ENCODE data around the gene MIGA2. TPM values are rescaled to one million over a fixed set of nuclear protein-coding genes. Genes with fewer than 3 reads are reported as not detected.
A peak's percentile ranks its signal among the peaks of the same experiment; 100 is the strongest.

The MIGA2 gene
- total and polyA plus RNA-seq, 9 of the 15 experiments (the other 6 are each of a cell fraction or from before 2014, with no cell fraction given) = 0.15 to 54.1 (median 18.0) TPM

DNA sequence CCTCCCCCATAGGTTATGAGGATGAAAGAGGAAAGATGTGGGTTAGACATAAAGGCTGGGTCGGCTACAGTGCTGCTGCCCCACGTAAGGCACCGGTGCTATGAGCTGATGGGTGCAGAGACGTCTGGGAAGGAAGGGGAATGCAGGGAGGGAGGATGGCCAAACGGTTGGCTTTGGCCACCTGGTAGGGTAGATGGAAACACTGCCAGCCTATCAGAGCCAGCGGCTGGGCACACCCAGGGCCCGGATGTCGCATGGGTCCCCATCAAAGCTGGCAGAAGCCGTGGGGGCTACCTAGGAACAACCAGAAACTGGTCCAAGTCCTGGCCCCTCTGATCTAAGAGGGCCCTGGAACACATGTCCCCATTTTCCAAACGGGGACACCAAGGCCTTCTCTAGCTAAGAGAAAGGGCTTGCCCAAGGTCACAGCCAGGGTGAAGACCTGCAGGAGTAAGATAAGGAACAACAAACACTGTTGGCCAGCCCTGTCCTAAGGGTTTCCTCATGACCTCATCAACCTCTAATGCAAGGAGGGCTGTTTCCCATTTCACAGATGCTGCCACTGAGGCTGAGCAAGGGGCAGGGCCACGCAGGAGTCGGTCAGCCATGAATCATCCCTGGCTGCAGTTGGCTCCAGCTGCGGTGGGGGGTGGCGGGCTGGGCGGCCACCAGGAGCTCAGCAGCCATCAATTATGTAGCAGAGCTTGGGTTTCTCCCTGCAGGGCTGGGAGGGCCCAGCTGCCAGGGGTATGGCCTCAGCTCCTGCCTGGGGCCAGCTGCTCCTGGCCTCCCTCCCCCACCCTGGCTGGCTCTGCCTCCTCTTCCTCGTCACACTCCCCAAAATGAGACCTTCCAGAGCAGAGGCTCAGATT lies 13.2 kb upstream of the MIGA2 start (continued):
- TF ChIP-seq IRF1 (CRISPR knock-in tag; IDR thresholded peaks at IDR 0.05; ENCODE audit: borderline replicate concordance) (no peak), SIN3B (IDR thresholded peaks at IDR 0.05; ENCODE audit: low read depth) (0 out of 2 replicates have a peak, but pooled peaks have one; percentile 15), GATAD2A (IDR thresholded peaks at IDR 0.05) (no peak), MTA1 (IDR thresholded peaks at IDR 0.05; ENCODE audit: borderline replicate concordance) (no peak; the same call in 1 of the 2 replicates), NFXL1 (CRISPR knock-in tag; IDR thresholded peaks at IDR 0.05) (no peak), ZNF316 (IDR thresholded peaks at IDR 0.05) (no peak), NONO (IDR thresholded peaks at IDR 0.05; ENCODE audit: low read depth in 2 of 2, low read length in 1 of 2) (0 out of 4 replicates have a peak, but pooled peaks of 1 of the 2 experiments have one; percentile 37), ZNF785 (CRISPR knock-in tag; IDR thresholded peaks at IDR 0.05) (no peak), ATF1 (CRISPR knock-in tag; IDR thresholded peaks at IDR 0.05) (no peak), ATF1 (tag; IDR thresholded peaks at IDR 0.05) (peak; percentile 87), NFIX (CRISPR knock-in tag; IDR thresholded peaks at IDR 0.05; ENCODE audit: low read depth) (no peak), CUX1 (CRISPR knock-in tag; IDR thresholded peaks at IDR 0.05) (no peak), ZNF79 (CRISPR knock-in tag; IDR thresholded peaks at IDR 0.05; ENCODE audit: low read depth) (no peak), FIP1L1 (IDR thresholded peaks at IDR 0.05; ENCODE audit: low read depth, low read length, poor library complexity, severe bottlenecking) (no peak), CREB3L1 (IDR thresholded peaks at IDR 0.05; ENCODE audit: borderline replicate concordance, low read depth) (peak; percentile 38; the same call in 1 of the 2 replicates), ZNF764 (CRISPR knock-in tag; IDR thresholded peaks at IDR 0.05; ENCODE audit: low read depth) (no peak), ZBTB7A (IDR thresholded peaks at IDR 0.05; ENCODE audit: borderline replicate concordance, control insufficient read depth, low read depth, low read length) (peak; percentile 47; the same call in 1 of the 2 replicates), DNMT1 (IDR thresholded peaks at IDR 0.05) (no peak), THRAP3 (IDR thresholded peaks at IDR 0.05; ENCODE audit: borderline replicate concordance) (no peak), RCOR1 (IDR thresholded peaks at IDR 0.05; ENCODE audit: borderline replicate concordance in 1 of 2, low read depth in 2 of 2, low read length in 2 of 2) (peak; percentile 67 to 96; a peak in 3 of 4 replicates)
